ENCODE data around the gene SHH.

SHH gene

DNA sequence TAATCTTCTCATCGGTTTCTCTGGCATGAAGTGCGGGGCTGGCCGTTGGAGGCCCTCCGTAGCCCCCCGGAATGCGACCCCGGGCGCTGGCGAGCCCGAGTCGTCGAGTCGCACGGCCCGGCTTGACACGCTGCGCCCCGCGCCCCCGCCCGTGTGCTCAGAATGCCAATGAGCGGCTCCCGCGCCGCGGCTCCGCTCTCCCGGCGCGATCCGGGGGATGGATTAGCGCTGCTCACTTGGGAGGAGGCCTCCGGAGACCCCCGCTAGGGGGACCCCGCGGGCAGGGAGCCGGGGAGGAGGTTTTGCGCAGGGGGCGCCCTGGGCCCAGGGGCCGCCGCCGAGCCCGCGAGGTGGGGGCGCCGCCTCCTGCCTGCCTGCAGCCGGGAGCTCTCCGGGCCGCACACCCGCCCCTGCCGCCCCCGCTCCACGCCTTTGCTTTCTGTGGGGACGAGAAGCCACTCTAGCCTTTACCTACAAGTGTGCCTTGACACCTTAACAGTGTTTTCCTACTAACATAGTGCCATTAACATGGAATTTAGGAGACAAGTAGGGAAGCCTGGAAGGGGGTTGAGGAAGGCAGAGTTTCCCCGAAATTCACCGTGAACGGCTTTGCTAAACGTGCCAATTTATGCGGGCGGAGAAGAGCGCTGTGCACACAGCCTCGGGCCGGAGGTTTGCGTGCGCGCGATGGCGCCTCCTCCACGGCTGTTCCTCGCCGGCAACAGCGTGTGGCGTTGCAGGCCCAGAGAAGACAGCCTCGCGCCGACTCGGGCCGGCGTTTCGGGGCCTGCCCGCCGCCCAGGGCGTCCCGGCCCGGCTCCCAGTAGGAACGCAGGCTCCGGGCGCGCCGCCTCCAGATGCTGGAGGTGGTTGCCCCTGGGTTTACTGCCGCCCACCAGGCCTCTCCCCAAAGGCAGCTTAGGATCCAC lies 7.1 kb downstream of the SHH start:
- peak; percentile 48 for DNase-seq

DNA sequence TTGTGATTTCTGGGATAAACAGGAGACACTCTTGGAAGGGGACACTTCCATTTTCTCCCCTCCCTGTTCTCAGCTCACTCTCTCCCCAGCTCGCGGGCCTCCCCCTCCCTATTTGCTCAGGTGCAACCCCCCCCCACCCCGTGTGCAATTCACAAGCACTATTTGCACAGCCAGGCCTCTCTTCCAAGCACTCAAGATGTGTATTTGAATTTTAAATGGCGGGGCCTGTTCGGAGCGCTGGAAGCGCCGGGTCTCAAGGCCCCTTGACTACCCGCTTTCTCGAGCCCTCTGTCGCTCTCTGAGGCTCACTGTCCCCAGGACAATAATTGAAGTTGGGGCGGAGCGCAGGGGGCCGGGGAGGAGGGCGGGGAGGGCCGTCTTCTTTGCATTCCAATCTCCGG lies 7.8 kb downstream of the SHH start:
- DNase-seq = no peak

- DNase-seq = no peak
Measured at GRCh38 chr7:155803418-155804376, 8.6 kb downstream of the SHH start.

GRCh38 chr7:155802906-155803417 lies 9.3 kb downstream of the SHH start:
- DNase-seq = no peak

DNA sequence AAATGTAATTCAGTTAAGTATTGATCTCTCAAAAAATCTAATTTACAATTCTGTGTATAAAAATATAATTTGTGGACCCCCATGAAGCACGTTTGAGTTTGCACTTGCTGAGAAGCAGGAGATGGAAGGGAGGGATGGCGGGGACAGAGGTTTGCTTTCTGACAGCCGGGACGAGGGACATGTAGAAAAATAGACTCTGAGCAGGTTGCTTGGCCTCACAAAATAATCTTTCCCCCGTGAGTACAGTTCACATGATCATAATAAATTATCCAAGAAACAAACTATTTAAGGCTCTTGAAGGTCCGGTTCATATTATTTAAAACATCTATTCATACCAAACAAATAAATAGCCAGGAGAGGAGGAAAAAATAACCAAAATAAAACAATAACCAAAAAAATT lies 10.0 kb downstream of the SHH start:
- no peak for DNase-seq

DNA sequence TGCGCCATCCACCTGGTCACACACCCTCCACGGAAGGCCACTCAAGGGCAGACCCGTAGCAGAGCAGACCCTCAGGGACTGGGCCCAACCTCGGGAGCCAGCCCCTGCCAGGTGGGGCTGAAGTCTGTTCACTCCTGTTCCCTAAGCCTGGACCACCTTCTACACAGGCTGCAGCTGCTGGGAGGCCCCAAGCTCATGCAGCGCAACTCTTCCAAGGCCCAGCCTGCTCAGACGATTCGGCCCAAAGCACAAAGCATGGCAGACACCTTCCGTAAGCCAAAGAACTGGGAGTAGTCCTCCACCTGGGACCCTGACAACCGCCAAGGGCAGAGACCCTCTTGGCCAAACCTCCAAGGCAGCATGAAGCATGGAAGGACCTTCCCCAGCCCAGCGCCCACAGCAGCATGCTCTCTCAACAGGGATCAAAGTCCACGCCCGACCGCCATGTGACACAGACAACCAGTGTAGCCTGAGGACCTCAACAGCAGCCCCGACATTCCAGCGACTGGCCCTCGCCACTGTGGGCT lies 11.5 kb downstream of the SHH start:
- no peak for DNase-seq

DNA sequence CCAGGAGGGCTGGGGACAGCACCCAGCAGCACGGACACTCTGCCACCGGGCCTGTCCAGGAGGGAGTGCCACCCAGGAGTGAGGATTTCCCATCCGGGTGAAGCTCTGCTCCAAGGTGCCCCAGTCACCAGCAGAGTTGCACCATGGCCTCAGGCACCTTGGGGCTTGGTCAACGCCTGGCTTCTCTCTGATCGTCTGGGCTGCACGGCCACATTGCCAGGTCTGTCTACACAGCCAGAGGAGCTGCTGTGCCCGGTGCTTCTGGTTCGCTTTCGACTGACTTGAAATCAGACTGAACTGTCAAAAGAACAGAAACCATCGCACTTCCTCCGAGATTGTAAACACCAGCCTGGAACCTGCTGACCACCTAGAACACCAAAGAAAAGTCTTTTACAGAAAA lies 12.0 kb downstream of the SHH start:
- DNase-seq = no peak

- no peak for DNase-seq
Measured at GRCh38 chr7:155799514-155799913, 12.7 kb downstream of the SHH start.

GRCh38 chr7:155798673-155799439 lies 13.4 kb downstream of the SHH start:
- DNase-seq = no peak

DNA sequence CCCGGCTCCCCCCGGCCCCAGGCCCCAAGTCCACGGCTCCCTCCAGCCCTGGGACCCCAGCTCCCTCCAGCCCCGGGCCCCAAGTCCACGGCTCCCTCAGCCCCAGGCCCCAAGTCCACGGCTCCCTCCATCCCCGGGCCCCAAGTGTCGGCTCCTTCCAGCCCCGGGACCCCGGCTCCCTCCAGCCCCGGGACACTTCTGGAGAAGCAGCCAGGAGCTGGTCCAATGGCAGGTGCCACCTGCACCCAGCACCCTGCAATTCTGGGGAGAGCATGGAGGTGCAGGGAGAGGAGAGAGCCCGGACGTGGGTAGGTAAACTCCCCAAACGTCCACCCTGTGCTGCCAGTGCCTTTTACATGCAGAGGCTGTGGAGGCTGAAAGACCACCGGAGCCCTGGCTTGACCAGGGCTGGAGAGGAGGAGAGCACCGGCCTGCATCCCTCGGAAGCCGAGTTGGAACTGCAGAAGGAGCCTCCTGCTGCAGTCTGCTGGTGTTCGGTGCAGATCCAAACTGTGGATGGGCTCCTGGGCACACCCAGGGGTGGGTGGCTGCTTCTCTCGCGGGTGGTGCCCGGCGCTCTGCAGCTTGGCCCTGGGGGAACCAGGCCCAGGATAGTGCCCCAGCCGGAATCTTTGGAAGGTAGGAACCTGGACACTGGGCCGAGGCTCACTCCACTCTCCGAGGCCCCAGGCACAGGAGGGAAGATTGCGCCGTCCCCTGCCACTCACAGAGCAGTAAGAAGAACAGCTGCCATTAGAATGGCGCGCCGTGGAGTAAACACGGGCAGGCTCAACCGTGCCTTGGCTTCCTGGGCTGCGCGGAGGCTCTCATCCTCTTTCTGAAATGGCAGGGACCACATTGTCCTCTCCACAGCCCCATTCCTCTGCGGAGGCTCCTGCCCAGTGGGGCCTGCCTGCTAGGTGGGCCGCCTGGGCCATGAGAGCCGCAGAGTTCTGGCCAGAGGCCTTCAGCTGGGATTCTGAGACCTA lies 14.7 kb downstream of the SHH start:
- DNase-seq = no peak

GRCh38 chr7:155796381-155797261 lies 15.6 kb downstream of the SHH start:
- DNase-seq = peak; percentile 68

DNA sequence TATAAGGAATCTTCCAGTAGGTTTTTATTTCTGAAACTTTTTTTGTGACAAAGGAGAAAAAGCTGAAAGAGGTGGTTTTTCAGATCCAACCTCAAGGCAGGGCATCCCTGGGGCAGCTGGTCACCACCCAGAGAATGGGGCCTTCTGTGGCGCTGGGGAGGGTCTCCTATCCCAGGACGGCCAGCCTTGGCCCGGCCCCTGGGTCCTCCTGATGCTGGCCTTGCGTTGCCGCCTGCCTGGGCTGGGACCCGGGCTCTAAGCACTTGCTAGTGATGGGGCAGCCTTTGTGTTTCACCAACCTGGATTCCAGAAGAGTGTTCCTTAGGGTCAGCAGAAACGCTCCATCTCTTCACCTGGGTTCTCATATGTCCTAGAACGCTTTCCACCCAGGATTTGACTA lies 16.3 kb downstream of the SHH start:
- no peak for DNase-seq

DNA sequence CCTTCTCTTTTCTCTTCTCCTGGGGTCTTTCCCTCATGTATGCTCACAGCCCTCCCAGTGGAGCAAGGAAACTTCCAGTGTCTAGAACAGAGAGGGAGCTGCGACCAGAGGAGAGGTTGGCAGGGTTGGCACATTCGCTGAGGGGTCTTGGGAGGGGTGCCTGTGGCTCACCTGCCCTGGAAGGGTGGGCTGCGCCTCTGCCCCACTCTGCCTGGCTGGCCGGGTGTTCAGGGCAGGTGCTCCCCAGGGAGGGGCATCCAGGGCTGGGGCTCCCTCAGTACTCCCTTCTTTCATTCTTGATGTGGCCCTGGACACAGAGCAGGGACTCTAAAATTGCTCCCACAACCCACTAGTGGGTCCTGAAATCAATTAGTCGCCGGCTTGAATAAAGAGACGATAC lies 16.9 kb downstream of the SHH start:
- no peak for DNase-seq

- DNase-seq = no peak
Measured at GRCh38 chr7:155794196-155794595, 18.1 kb downstream of the SHH start.

- no peak for DNase-seq
Measured at GRCh38 chr7:155793720-155794119, 18.5 kb downstream of the SHH start.

DNA sequence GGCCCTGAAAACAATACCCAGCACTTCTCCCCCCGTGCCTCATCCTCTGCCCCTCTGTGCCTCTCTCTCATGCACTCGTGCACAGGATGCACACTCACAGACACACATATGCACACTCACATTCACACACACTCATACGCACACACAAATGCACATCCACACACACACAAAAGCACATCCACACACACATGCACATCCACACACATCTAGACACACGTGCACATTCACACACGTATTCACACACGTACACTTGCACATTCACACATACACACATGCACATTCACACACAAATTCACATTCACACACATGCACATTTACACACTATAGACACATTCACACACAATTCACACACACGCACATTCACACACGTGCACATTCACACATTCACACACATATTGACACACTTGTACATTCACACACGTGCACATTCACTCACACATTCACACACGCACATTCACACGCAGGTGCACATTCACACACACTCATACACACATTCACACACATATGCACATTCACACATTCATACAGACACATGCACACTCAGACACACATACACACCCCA lies 19.2 kb downstream of the SHH start:
- DNase-seq = no peak

- no peak for DNase-seq
Measured at GRCh38 chr7:155792315-155792960, 19.8 kb downstream of the SHH start.

GRCh38 chr7:155791836-155792235 lies 20.4 kb downstream of the SHH start:
- no peak for DNase-seq

GRCh38 chr7:155791214-155791737 lies 21.0 kb downstream of the SHH start:
- DNase-seq = no peak

Measured in stimulated activated CD4-positive, alpha-beta T cell treated with anti-CD3 and anti-CD28 coated beads, Interleukin-4, amount 100 ng/mL, for 24 hours (primary cell).